H54 (cell line): ENCODE results near the gene SLIT3.

ENCODE experiments used
- DNase-seq: peaks from one replicate; pipeline ENCODE4 v3.0.0; 2011; ENCODE audit warnings: low spot score, mixed read lengths; ENCODE audit not compliant: insufficient read length
- FAIRE-seq: peaks from 3 replicates; lab custom pipeline; 2011; peaks lifted over from hg19 to GRCh38; lab: Jason Lieb, UNC
- POLR2A ChIP-seq: IDR thresholded peaks from 2 replicates; pipeline ENCODE4 v1.6.1; 2011; ENCODE audit warnings: low read depth, mild to moderate bottlenecking, low read length

Gene SLIT3

DNA sequence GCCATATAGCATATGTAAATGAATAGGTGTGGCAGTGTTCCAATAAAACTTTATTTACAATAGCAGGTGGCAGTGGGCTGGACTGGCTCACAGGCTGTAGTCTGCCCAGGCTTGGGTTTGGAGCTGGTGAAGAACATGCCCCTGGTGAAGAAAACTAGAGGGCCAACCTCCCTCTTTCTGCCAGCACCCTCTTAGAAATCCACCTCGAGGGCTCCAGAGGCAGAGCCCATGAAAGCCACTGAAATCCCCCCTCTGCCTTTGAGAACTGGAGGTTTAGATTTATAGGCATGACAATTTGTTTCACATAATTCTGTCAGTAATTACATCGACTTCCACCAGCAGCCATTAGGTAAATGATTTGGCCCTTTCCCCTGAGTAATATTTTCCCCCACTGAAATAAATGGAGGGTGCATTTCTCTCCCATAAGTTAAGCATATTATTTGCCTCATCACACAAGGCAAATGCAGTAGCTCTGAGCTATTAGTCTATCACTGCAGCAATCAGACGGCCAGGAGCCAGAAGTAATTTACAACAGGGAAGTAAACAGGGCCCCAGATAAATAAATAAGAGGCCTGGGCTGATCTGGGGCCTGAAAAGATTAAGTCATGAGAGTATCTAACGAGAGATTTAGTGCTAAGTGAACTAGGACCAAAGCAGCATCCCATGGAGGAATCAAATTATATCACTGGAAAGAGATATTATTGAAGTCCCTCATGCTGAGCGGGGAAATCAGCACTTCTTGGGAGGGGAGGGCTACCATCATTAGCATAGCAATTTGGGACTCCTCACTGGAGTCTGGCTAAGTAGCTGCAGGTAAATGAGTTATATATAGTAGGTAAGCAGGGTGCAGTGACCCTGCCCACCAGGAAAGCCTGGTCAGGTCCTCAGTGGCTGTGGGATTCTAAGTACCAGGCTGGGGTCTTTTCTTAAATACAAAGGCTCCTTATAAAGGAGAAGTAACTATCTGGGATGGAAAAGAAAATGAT is 123.9 kb downstream of the SLIT3 start:
- TF ChIP-seq POLR2A = no peak
- FAIRE-seq (no peak), DNase-seq (no peak)

DNA sequence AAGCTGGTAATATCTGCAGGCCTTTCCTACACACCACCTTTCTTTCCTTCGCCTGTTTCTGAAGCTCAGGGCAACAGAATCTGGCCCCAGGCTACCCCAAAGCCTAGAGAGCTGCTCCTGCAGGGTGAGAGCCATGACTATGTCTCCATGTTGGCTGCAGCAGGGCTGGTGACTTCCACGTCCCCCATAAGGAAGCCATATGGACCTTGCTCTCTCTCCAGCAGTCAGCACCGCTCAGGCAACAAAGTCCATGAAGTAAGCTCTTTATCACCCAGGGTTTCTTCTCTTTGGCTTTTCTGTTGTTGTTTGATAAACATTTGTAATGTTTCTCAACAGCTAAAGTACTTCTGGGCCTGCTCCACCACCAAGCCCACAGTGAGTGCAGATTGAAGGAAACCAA is 125.2 kb downstream of the SLIT3 start:
- TF ChIP-seq POLR2A = no peak
- FAIRE-seq (no peak), DNase-seq (no peak)

DNA sequence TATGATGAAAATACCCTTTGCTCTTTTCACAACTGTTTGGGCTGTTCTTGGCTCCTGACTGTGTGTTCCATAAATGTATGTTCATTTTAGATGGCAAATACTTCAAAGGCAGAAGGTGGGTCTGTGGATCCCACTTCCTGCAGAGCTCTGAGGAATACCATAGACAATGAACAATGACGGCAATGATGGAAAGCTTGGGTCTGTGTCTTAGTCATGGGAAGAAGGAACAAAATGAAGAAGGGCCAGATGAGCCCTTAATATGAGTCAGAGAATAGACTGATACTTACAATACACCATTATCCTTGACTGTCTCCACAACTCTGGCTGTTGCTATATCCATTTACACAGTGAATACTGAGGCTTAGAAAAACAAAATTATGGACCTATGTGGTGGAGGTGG is 126.0 kb downstream of the SLIT3 start:
- no peak for TF ChIP-seq POLR2A
- FAIRE-seq (no peak), DNase-seq (no peak)

DNA sequence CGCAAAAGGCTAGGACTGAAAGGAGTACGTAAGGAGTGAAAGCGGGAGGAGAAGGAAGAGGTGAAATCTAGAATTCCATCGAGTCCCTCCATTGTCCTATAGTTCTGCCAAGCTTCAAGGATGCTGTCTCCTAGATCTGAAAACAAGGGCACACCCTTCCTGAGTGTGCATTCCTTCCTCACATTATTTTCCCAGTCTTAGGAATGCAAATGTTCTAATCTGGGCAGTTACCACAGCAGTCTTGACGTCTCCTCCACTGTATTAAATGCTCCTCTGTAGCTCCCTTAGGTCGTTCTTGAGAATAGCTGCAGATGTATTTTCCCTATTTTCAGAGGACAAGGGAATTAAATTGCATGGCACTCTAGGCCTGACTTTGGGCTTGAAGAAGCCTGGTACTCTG is 127.6 kb downstream of the SLIT3 start:
- FAIRE-seq = no peak
- TF ChIP-seq POLR2A = no peak
- no peak for DNase-seq

DNA sequence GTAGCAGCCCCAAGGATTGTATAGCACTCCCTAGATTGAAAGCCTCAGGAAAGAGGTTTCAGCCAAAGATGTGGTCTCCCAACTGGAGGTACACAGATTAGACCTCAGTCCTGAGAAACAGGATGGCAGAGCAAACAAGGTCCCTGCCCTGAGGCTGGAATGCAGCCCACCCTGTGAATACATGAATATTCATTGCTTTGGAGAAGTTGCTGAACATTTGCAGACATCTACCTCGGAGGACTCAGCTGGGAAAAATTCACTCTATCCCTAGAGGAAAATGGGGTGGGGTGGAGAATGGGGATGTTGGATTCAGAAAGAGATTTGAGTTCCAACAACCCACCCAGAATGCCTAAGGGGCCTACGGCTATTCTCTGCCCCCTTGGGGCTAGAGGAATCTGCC is 129.4 kb downstream of the SLIT3 start:
- no peak for DNase-seq
- TF ChIP-seq POLR2A = no peak
- no peak for FAIRE-seq

DNA sequence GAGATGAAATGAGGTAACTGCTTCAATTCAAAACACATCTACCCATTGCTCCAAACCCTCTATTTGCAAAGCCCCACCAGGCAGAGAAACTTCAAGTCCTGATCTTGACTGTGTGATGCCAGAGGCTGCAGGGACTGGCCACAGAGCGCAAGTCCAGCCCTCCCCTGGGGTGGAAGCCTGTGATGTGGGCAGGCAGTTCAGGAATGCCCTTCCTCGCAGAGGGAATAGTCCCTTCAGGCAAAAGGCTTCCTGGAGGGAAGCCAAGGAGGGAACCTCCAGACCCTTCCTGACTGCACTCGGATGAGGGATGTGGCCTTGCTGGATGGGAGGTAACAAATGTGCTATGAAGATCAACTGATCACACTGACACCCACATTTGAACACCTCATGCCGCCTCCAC is 131.2 kb downstream of the SLIT3 start:
- no peak for FAIRE-seq

DNA sequence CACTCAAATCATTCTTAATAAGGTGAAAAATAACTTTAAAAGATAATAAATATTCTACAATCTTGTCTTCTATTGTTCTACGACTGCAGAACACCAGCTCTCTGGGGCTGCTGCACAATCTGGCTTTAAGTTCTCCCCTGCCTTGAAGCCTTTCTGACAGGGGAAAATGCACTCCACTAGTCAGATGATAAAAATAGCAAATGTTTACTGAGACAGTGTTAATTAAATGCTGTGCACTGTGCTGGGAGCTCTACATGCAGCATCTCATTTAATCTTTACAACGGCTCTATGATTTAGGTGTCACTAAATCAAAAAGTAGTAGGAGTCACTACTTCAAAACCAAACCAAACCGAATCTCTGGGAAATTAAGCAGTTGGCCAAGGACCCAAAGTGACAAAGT is 132.7 kb downstream of the SLIT3 start:
- FAIRE-seq = no peak
- DNase-seq = no peak
- TF ChIP-seq POLR2A = no peak

More for the DNA sequence above, 131.2 kb downstream of the SLIT3 start:
- TF ChIP-seq POLR2A = no peak
- DNase-seq = no peak

DNA sequence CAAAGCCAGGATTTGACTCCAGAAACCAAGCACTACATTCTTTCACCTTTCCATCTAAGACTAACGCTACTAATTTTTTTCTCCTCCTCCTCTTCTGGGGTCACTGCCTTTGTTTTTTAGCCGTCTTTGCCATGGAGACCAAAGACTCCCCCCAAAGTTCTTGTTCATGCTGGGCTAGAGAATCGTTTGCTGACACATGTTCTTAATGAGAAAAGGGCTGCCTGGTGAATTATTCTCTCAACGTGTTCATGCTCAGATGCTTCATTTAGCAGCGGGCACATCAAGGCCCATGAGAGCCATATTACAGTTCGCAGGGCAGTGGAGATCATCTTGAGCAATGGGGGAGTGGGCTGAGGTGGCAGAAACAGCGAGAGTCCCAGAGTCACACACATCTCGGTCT is 134.9 kb downstream of the SLIT3 start:
- FAIRE-seq (no peak), DNase-seq (no peak)
- TF ChIP-seq POLR2A = no peak

DNA sequence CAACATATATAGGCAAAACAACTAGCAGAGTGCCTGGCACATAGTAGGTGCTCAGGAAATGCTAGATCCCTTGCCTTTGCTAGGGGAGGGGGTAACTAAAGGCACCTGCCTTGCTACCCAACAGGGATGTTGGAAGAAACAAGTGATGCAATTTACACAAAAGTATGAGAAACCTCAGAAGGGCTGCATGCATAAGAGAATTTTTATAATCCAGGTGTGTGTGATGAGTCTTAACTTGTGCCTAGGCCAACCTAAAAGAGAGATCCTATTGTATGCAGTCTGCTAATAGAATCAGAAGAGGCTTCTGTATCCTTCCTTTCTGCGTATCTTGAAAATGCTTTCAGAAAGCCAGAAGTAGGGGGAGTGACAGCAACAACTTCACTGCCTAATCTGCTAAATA is 135.9 kb downstream of the SLIT3 start:
- DNase-seq = no peak
- no peak for TF ChIP-seq POLR2A
- FAIRE-seq = no peak

DNA sequence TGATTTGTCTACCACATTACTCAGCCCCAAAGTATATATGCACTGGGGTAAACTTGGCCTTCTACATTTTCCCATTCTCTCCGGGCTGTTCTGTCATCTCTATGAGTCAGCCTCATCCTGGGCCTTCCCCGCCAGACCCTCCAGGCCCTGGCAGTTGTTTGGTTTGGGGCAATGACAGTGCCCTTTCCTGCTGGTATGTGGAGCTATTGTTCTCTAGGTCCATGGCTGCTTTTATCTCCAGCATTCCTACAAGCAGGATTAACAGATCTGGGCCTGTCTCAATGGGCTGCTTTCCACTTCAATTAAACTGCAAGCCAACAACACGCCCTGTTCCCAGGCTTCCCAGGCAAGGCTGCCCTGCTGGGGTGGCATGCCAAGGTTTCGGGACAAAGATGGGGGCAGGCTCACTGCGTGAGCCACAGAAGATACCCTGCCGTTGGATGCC is 136.4 kb downstream of the SLIT3 start:
- TF ChIP-seq POLR2A = no peak
- no peak for FAIRE-seq
- peak; percentile 51 for DNase-seq

DNA sequence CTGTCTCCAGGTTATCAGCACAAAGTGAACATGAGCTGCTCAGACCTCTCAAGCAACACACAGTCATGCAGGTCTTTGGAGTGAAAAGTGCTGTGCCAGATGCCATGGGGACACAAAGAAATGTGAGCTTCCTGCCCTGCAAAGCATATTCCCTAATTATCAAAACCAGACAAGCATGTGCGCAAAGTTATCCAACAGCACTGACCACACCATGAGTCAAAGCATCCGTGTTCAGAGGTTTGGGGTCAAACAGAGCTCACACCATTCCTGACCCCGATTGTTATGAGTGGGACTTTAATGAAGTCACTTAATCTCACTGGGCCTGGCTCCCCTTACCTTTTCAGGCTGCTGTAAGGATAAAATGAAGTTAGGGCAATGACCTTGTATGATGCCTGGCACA is 138.5 kb downstream of the SLIT3 start:
- FAIRE-seq (peak; percentile 78), DNase-seq (peak; percentile 17)
- no peak for TF ChIP-seq POLR2A

DNA sequence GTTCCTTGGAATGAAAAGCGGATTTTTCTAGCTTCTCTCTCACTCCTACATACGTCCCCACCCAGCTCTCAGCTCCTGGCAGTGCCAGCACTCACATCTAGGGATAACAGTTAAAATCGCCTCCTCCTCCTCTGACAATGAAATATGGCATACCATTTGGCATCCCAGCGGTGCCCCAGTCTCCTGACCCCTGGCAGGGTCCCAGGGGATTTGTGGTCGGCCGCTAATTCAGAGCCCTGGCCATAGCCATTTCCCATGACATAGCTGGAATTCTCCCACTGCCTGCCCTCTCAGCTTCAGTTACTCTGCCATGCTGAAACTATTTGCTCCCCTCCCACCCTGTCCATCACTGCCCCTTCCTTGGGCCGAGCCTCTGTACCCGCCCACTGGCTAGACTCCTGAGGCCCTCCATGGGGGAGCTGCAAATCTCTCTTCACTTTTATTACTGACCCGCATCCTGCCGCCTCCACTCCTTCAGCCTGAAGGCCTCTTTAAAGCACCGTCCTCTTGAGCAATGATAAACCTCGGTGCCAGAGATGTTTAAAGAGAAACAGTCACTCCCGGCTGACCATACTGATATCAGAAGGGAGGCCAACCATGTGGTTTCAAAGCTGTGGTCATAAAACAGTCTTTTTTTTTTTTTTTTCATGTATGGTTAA is 139.8 kb downstream of the SLIT3 start:
- FAIRE-seq (peak; percentile 57), DNase-seq (peak; percentile 74)

DNA sequence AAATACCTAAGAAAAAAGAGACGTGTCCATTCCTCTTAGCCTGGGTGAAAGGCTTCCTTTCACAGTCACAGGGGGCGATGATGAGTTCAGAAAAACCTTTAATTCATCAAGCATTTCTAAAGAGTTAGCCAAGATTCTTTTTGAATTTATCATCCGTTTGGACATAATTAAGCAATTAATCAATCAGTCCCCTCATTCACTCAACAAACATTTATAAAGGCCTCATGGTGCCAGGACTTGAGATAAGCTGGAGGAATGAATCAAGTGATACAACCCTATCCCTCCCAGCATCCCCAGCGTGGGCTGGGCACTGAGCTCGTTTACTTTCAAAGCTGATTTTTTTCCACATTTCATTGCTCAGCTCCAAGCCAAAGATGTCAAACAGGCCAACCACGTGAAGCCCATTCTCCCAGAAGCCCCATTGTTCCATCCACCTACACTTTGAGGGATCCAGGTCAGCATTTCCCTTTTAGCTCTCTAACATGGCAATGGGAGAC is 140.5 kb downstream of the SLIT3 start:
- TF ChIP-seq POLR2A = no peak
- FAIRE-seq (no peak), DNase-seq (no peak)

More for the DNA sequence above, 139.8 kb downstream of the SLIT3 start:
- TF ChIP-seq POLR2A = no peak

DNA sequence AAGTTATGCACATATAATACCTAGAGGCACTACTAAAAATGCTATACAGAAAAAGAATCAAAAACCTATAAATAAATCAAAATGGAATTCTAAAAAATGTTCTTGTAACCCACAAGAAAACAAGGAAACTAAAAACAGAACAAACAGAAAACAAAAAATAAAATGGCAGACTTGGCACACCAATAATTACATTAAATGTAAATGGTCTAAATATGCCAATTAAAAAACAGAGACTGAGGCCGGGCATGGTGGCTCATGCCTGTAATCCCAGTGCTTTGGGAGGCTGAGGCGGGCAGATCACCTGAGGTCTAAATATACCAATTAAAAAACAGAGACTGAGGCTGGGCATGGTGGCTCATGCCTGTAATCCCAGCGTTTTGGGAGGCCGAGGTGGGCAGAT is 142.2 kb downstream of the SLIT3 start:
- no peak for DNase-seq
- FAIRE-seq = no peak
- no peak for TF ChIP-seq POLR2A

DNA sequence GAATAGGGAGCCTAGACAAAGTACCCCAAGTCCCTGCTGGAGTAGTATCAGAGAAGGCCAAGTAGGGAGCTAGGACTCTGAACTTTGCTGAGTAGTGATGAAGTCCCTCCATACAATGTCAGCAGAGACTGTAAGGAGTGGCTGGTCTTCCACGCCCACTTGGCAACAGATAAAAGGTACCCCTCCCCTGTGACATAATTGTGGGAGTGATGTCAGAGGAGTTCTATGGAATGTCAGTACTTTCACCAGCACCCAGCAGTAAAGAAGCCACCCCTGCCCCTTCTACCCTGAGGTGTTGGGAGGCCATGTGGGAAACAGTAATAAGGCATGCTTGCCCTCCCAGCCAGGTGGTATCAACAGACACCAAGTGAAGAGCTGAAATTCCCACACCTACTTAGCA is 143.9 kb downstream of the SLIT3 start:
- DNase-seq (no peak), FAIRE-seq (no peak)

More for the DNA sequence above, 143.9 kb downstream of the SLIT3 start:
- TF ChIP-seq POLR2A = no peak
